Measurements from ENCODE around the gene IL17RA.
A peak's percentile ranks its signal among the peaks of the same experiment; 100 is the strongest.

Gene IL17RA

GRCh38 chr22:17043521-17043920, 41.3 kb upstream of the IL17RA start:
- Histone ChIP-seq H3K27me3 (ENCODE audit: low read length) (no peaks in the 10 kb centered on the region), H3K79me2 (ENCODE audit: insufficient read depth, low read length) (no peaks in the 10 kb centered on the region), H4K20me1 (ENCODE audit: low read depth, low read length) (no peaks in the 10 kb centered on the region), H3K27ac (ENCODE audit: low read depth, low read length) (no peak overlapping the region), H3F3A (ENCODE audit: insufficient read depth) (no peaks in the 10 kb centered on the region), H3K9me3 (ENCODE audit: insufficient read depth, low read length) (no peaks in the 10 kb centered on the region), H3K4me3 (ENCODE audit: insufficient read depth, low read length, poor library complexity, severe bottlenecking) (no peak overlapping the region), H3K4me2 (ENCODE audit: low read depth, low read length, poor library complexity, severe bottlenecking) (peak overlapping the region; percentile 20), H2AFZ (ENCODE audit: low read depth, low read length, severe bottlenecking) (no peak overlapping the region), H3K36me3 (ENCODE audit: low read length) (no peaks in the 10 kb centered on the region), H3K9ac (ENCODE audit: low read length) (no peak overlapping the region), H3K9me2 (replicated peaks; ENCODE audit: insufficient read depth, low read length) (no peaks in the 10 kb centered on the region)
- TF ChIP-seq CTCF (IDR thresholded peaks at IDR 0.05; ENCODE audit: insufficient read depth, low read length, poor library complexity, severe bottlenecking) (no peak), EZH2phosphoT487 (conservative IDR thresholded peaks at IDR 0.05; ENCODE audit: low read length) (no peak)

DNA sequence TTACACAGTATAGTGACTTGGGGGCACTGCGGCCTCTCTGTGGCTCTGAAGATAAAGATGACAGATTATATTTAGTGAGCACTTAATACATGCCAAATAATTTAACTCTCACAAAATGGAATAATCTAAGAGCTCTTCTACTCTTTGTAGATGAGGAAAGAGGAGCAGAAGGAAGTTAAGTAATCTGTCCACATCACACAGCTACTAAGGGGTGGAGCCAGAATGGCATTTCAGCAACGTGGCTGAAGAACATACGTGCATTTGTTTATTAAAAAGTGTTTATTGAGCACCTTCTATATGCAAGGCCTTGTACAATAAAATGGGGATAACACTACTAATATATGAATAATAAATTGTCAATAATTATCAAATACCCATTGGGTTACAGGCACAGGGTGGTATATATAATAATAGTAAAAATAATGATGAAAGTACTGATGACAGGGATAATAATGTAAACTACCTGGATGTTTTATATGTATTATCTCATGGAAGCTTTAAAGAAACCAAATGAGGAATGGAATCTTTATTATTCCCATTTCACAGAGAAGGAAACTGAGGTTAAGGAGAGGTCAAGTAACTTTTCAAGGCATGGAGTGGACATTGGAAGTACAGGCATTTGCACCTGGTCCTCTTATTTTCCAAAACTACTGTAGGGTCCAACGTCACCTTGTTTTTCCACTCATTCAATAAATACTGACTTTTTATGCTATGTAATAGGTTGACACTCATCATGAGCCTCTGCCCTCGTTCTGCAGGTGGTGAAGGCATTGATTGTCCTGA, 38.0 kb upstream of the IL17RA start:
- no peaks in the 10 kb centered on the region for H3K79me2 ChIP-seq (ENCODE audit: insufficient read depth, low read length)
- no peaks in the 10 kb centered on the region for H3K9me2 ChIP-seq (replicated peaks; ENCODE audit: insufficient read depth, low read length)
- no peaks in the 10 kb centered on the region for H3F3A ChIP-seq (ENCODE audit: insufficient read depth)
- H3K27ac ChIP-seq (ENCODE audit: low read depth, low read length), result no peak overlapping the region
- no peak overlapping the region for H2AFZ ChIP-seq (ENCODE audit: low read depth, low read length, severe bottlenecking)
- H3K9ac ChIP-seq (ENCODE audit: low read length), result no peak overlapping the region
- TF ChIP-seq EZH2phosphoT487 (conservative IDR thresholded peaks at IDR 0.05; ENCODE audit: low read length) (no peak), CTCF (IDR thresholded peaks at IDR 0.05; ENCODE audit: insufficient read depth, low read length, poor library complexity, severe bottlenecking) (no peak)
- H3K4me2 ChIP-seq (ENCODE audit: low read depth, low read length, poor library complexity, severe bottlenecking), result no peak overlapping the region
- no peak overlapping the region for H3K4me3 ChIP-seq (ENCODE audit: insufficient read depth, low read length, poor library complexity, severe bottlenecking)
- no peaks in the 10 kb centered on the region for H3K9me3 ChIP-seq (ENCODE audit: insufficient read depth, low read length)
- no peaks in the 10 kb centered on the region for H3K36me3 ChIP-seq (ENCODE audit: low read length)
- no peaks in the 10 kb centered on the region for H3K27me3 ChIP-seq (ENCODE audit: low read length)
- H4K20me1 ChIP-seq (ENCODE audit: low read depth, low read length), result no peaks in the 10 kb centered on the region

GRCh38 chr22:17047656-17048055, 37.1 kb upstream of the IL17RA start:
- Histone ChIP-seq H3K4me2 (ENCODE audit: low read depth, low read length, poor library complexity, severe bottlenecking) (no peak overlapping the region), H3K79me2 (ENCODE audit: insufficient read depth, low read length) (no peaks in the 10 kb centered on the region), H3K9ac (ENCODE audit: low read length) (no peak overlapping the region), H4K20me1 (ENCODE audit: low read depth, low read length) (no peaks in the 10 kb centered on the region), H3K27ac (ENCODE audit: low read depth, low read length) (no peak overlapping the region), H2AFZ (ENCODE audit: low read depth, low read length, severe bottlenecking) (no peak overlapping the region), H3F3A (ENCODE audit: insufficient read depth) (no peaks in the 10 kb centered on the region), H3K27me3 (ENCODE audit: low read length) (no peaks in the 10 kb centered on the region), H3K9me3 (ENCODE audit: insufficient read depth, low read length) (no peaks in the 10 kb centered on the region), H3K36me3 (ENCODE audit: low read length) (no peaks in the 10 kb centered on the region), H3K4me3 (ENCODE audit: insufficient read depth, low read length, poor library complexity, severe bottlenecking) (no peak overlapping the region), H3K9me2 (replicated peaks; ENCODE audit: insufficient read depth, low read length) (no peaks in the 10 kb centered on the region)
- TF ChIP-seq EZH2phosphoT487 (conservative IDR thresholded peaks at IDR 0.05; ENCODE audit: low read length), result no peak
- no peak for TF ChIP-seq CTCF (IDR thresholded peaks at IDR 0.05; ENCODE audit: insufficient read depth, low read length, poor library complexity, severe bottlenecking)
